Esophagus muscularis mucosa (tissue), 4 donors: Measurements from ENCODE around the gene EPB41L5. TPM values are rescaled to one million over a fixed set of nuclear protein-coding genes. Genes with fewer than 3 reads are reported as not detected.

Experiments used
- DNase-seq: peaks from one replicate; pipeline ENCODE4 v3.0.0-alpha.2; 2017; ENCODE audit errors: extremely low spot score
- H3K27ac ChIP-seq, 4 donors: fragments of 200-600 bp; sonication (generic); replicated peaks in 1 of 4; 1 replicate in 3 of 4; 2 replicates in 1 of 4; pipeline ENCODE4 v1.5.1; 2016 to 2019; ENCODE audit warnings: mild to moderate bottlenecking in 1 of 4
- H3K27me3 ChIP-seq, 4 donors: fragments of 200-600 bp; sonication (generic); one replicate each; pipeline versions ENCODE4 v1.5.1 to v1.6.0; 2016 to 2019
- H3K36me3 ChIP-seq, 4 donors: fragments of 200-600 bp; sonication (generic); one replicate each; pipeline ENCODE4 v1.5.1; 2016 to 2019
- H3K4me1 ChIP-seq, 4 donors: fragments of 200-600 bp; sonication (generic); one replicate each; pipeline ENCODE4 v1.5.1; 2016 to 2019
- H3K4me3 ChIP-seq, 4 donors: fragments of 200-600 bp; sonication (generic); 1 replicate in 2 of 4; 2 replicates in 2 of 4; pipeline ENCODE4 v1.5.1; 2016 to 2019; ENCODE audit warnings: mild to moderate bottlenecking in 4 of 4, moderate library complexity in 1 of 4
- H3K9me3 ChIP-seq, 4 donors: fragments of 200-600 bp; sonication (generic); 1 replicate in 3 of 4; 2 replicates in 1 of 4; pipeline ENCODE4 v1.5.1; 2016 to 2019
- CTCF ChIP-seq, 3 experiments: fragments of 200-600 bp in 2 of 3; fragments of 450-650 bp in 1 of 3; sonication (generic) in 2 of 3; IDR thresholded peaks; one replicate each; pipeline ENCODE4 v1.5.1; 2017 to 2019; ENCODE audit warnings: antibody characterized with exemption in 3 of 3, mild to moderate bottlenecking in 2 of 3, moderate library complexity in 1 of 3
- EP300 ChIP-seq: sonication (generic); formaldehyde crosslinking; IDR thresholded peaks from one replicate; pipeline ENCODE4 v1.6.1; 2017; ENCODE audit warnings: antibody characterized with exemption
- POLR2A ChIP-seq: fragments of 450-650 bp; IDR thresholded peaks from one replicate; pipeline ENCODE4 v1.6.1; 2017; ENCODE audit warnings: antibody characterized with exemption, moderate library complexity, mild to moderate bottlenecking, low read depth
- POLR2AphosphoS5 ChIP-seq, 2 donors: sonication (generic); formaldehyde crosslinking; IDR thresholded peaks; one replicate each; pipeline ENCODE4 v1.6.1; 2017; ENCODE audit warnings: antibody characterized with exemption in 2 of 2
- WGBS: methylation state at CpG from one replicate; pipeline ENCODE4 v1.1.5; 2018; 5-methylcytosine and 5-hydroxymethylcytosine counted together
- intact Hi-C: fragments of 100-400 bp; cut with DNase I; formaldehyde crosslinking; loops from one replicate; pipeline ENCODE4 v1.15.1; 2023
- total RNA-seq, 4 donors: library from RNA; depleted of rRNA; stranded (reverse); fragments of >200 nt; gene quantifications; one replicate each; pipeline versions ENCODE4 v1.1.0 to v1.2.1, GENCODE V29; 2016

EPB41L5 gene
- total RNA-seq, 4 donors from 2014 or later: 16.0 to 30.3 (median 21.6) TPM

DNA sequence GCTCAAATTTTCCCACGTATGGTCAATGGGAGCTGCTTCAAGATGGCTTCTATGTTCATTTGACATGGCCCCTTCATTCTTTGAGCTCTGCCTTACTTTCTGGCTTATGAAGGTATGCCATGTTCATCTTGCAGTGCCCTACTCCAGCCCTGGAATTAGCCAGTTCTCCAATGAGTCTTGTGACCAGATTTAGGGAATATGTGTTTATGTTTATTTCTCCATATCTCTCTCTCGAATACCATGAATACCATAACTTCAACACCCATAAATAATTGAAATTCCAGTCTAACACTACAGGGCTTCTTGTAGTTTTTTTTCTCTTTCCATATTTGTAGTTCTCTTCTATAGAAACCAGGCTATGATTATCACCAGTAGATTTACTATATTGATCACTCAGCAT lies 39.7 kb downstream of the EPB41L5 start:
- TF ChIP-seq EP300 (no peak), POLR2A (no peak), CTCF (IDR thresholded peaks at IDR 0.05) (no peak), POLR2AphosphoS5 (IDR thresholded peaks at IDR 0.05) (no peak)
- intact Hi-C loops: no loop called here
- DNase-seq: no peak
- Histone ChIP-seq H3K4me3 (no peak overlapping the region), H3K9me3 (peaks cover 0 to 12% (median 0%) of the 10 kb centered on the region in 4 donors), H3K27me3 (no peaks in the 10 kb centered on the region), H3K4me1 (no peaks in the 10 kb centered on the region), H3K36me3 (peaks cover 0 to 14% (median 3%) of the 10 kb centered on the region in 4 donors), H3K27ac (no peak overlapping the region)
- 88% methylated on average over 2 of the region's 2 CpGs for WGBS

DNA sequence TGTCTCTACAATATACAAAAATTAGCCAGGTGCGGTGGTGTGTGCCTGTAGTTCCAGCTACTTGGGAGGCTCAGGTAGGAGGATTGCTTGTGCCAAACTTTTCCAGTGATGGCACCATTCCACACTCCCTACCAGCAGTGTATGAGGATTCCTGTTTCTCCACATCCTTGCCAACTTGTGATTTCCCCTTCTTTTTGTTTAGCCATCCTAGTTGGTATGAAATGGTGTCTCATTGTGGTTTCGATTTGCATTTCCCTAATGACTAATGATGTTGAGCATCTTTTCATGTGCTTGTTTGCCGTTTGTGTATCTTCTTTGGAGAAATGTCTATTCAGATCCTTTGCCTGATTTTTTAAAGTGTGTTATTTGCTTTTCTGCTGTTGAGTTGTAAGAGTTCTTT lies 41.0 kb downstream of the EPB41L5 start:
- H3K4me1 ChIP-seq: no peaks in the 10 kb centered on the region
- H3K27me3 ChIP-seq: no peaks in the 10 kb centered on the region
- DNase-seq: no peak
- WGBS: 84% methylated on average over 3 of the region's 3 CpGs
- intact Hi-C loops: no loop called here
- peaks cover 0 to 12% (median 0%) of the 10 kb centered on the region in 4 donors for H3K9me3 ChIP-seq
- no peak for TF ChIP-seq POLR2A
- no peak for TF ChIP-seq CTCF (IDR thresholded peaks at IDR 0.05)
- no peak for TF ChIP-seq POLR2AphosphoS5 (IDR thresholded peaks at IDR 0.05)
- TF ChIP-seq EP300: no peak
- no peak overlapping the region for H3K4me3 ChIP-seq
- no peak overlapping the region for H3K27ac ChIP-seq
- H3K36me3 ChIP-seq: peaks cover 0 to 14% (median 3%) of the 10 kb centered on the region in 4 donors

GRCh38 chr2:120059483-120059882 lies 46.6 kb downstream of the EPB41L5 start:
- no peaks in the 10 kb centered on the region for H3K27me3 ChIP-seq
- DNase-seq: no peak
- H3K4me1 ChIP-seq: no peaks in the 10 kb centered on the region
- no peak for TF ChIP-seq POLR2A
- no peak for TF ChIP-seq CTCF (IDR thresholded peaks at IDR 0.05)
- TF ChIP-seq POLR2AphosphoS5 (IDR thresholded peaks at IDR 0.05): no peak
- no peak for TF ChIP-seq EP300
- no peaks in the 10 kb centered on the region for H3K9me3 ChIP-seq
- WGBS: 95% methylated on average over 8 of the region's 8 CpGs
- H3K36me3 ChIP-seq: no peaks in the 10 kb centered on the region
- no peak overlapping the region for H3K27ac ChIP-seq
- H3K4me3 ChIP-seq: no peak overlapping the region
- intact Hi-C loops: no loop called here

DNA sequence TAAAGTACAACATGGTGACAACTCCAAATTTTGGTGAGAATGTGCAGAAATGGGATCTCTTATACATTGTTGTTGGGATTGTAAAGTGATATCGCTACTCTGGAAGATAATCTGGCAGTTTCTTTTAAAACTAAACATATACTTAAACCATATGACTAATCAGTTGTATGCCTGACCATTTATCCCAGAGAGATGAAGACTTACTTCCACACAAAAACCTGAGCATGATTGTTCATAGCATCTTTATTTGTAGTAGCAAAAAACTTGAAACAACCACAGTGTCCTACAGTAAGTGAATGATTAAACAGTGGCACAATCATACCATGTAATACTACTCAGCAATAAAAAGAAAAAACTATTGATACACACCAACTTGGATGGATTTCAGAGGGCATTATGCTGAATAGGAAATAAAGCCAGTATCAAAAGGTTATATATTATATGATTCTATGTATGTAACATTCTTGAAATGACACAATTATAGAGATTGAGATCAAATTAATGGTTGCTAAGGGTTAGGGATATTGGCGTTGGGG lies 47.3 kb downstream of the EPB41L5 start:
- H3K4me1 ChIP-seq: no peaks in the 10 kb centered on the region
- H3K27me3 ChIP-seq: no peaks in the 10 kb centered on the region
- H3K36me3 ChIP-seq: no peaks in the 10 kb centered on the region
- 95% methylated on average over 2 of the region's 2 CpGs for WGBS
- no peak overlapping the region for H3K27ac ChIP-seq
- DNase-seq: no peak
- H3K4me3 ChIP-seq: no peak overlapping the region
- TF ChIP-seq CTCF (IDR thresholded peaks at IDR 0.05) (no peak), POLR2A (no peak), POLR2AphosphoS5 (IDR thresholded peaks at IDR 0.05) (no peak), EP300 (no peak)
- intact Hi-C loops: no loop called here
- H3K9me3 ChIP-seq: no peaks in the 10 kb centered on the region

- intact Hi-C loops: no loop called here
- no peaks in the 10 kb centered on the region for H3K27me3 ChIP-seq
- H3K9me3 ChIP-seq: no peaks in the 10 kb centered on the region
- H3K36me3 ChIP-seq: no peaks in the 10 kb centered on the region
- no peak overlapping the region for H3K27ac ChIP-seq
- no peak for TF ChIP-seq EP300
- no peak for TF ChIP-seq CTCF (IDR thresholded peaks at IDR 0.05)
- TF ChIP-seq POLR2A: no peak
- TF ChIP-seq POLR2AphosphoS5 (IDR thresholded peaks at IDR 0.05): no peak
- WGBS: 52% methylated on average over 1 of the region's 1 CpG
- no peak overlapping the region for H3K4me3 ChIP-seq
- H3K4me1 ChIP-seq: peaks cover 0 to 12% (median 5%) of the 10 kb centered on the region in 4 donors
- DNase-seq: no peak
Measured at GRCh38 chr2:120064664-120065063, 51.8 kb downstream of the EPB41L5 start.
